Measurements from ENCODE around the gene SPOCK1.

Gene SPOCK1

GRCh38 chr5:137292461-137293027 lies 206.6 kb downstream of the SPOCK1 start:
- no peak for DNase-seq (ENCODE audit: low spot score)

- DNase-seq (ENCODE audit: low spot score), result no peak
These were observed 207.7 kb downstream of the SPOCK1 start for GRCh38 chr5:137291436-137291835.

GRCh38 chr5:137291031-137291430 lies 208.1 kb downstream of the SPOCK1 start:
- DNase-seq (ENCODE audit: low spot score), result no peak

- DNase-seq (ENCODE audit: low spot score), result no peak
These were observed 208.8 kb downstream of the SPOCK1 start for GRCh38 chr5:137290373-137290772.

GRCh38 chr5:137289856-137290255 lies 209.3 kb downstream of the SPOCK1 start:
- DNase-seq (ENCODE audit: low spot score), result no peak

GRCh38 chr5:137287569-137287968 lies 211.6 kb downstream of the SPOCK1 start:
- no peak for DNase-seq (ENCODE audit: low spot score)

- no peak for DNase-seq (ENCODE audit: low spot score)
These were observed 213.0 kb downstream of the SPOCK1 start for GRCh38 chr5:137286025-137286610.

GRCh38 chr5:137283801-137284200 lies 215.3 kb downstream of the SPOCK1 start:
- DNase-seq (ENCODE audit: low spot score), result no peak

- no peak for DNase-seq (ENCODE audit: low spot score)
These were observed 216.9 kb downstream of the SPOCK1 start for GRCh38 chr5:137282216-137282615.

- DNase-seq (ENCODE audit: low spot score), result no peak
These were observed 217.9 kb downstream of the SPOCK1 start for GRCh38 chr5:137281201-137281600.

GRCh38 chr5:137280656-137281055 lies 218.5 kb downstream of the SPOCK1 start:
- DNase-seq (ENCODE audit: low spot score), result no peak

GRCh38 chr5:137279521-137280231 lies 219.4 kb downstream of the SPOCK1 start:
- no peak for DNase-seq (ENCODE audit: low spot score)

- no peak for DNase-seq (ENCODE audit: low spot score)
These were observed 220.7 kb downstream of the SPOCK1 start for GRCh38 chr5:137278476-137278875.

GRCh38 chr5:137275083-137275482 lies 224.0 kb downstream of the SPOCK1 start:
- DNase-seq (ENCODE audit: low spot score), result no peak

- DNase-seq (ENCODE audit: low spot score), result no peak
These were observed 225.6 kb downstream of the SPOCK1 start for GRCh38 chr5:137273511-137273910.

GRCh38 chr5:137272831-137273230 lies 226.3 kb downstream of the SPOCK1 start:
- no peak for DNase-seq (ENCODE audit: low spot score)

- DNase-seq (ENCODE audit: low spot score), result no peak
These were observed 229.2 kb downstream of the SPOCK1 start for GRCh38 chr5:137269946-137270345.

- no peak for DNase-seq (ENCODE audit: low spot score)
These were observed 229.9 kb downstream of the SPOCK1 start for GRCh38 chr5:137269274-137269673.

GRCh38 chr5:137268646-137269045 lies 230.5 kb downstream of the SPOCK1 start:
- DNase-seq (ENCODE audit: low spot score), result no peak

GRCh38 chr5:137266186-137266585 lies 232.9 kb downstream of the SPOCK1 start:
- no peak for DNase-seq (ENCODE audit: low spot score)

- DNase-seq (ENCODE audit: low spot score), result no peak
These were observed 233.7 kb downstream of the SPOCK1 start for GRCh38 chr5:137265457-137265856.

- no peak for DNase-seq (ENCODE audit: low spot score)
These were observed 234.6 kb downstream of the SPOCK1 start for GRCh38 chr5:137264573-137264972.

- no peak for DNase-seq (ENCODE audit: low spot score)
These were observed 235.1 kb downstream of the SPOCK1 start for GRCh38 chr5:137264041-137264440.
